GM19452 (cell line): ENCODE data around the gene SLC5A6.
A peak's percentile ranks its signal among the peaks of the same experiment; 100 is the strongest.

Experiments
- ATAC-seq: cut with Tn5 transposase; IDR thresholded peaks from one replicate; pipeline ENCODE4 v1.9.1; 2021; ENCODE audit not compliant: unreplicated experiment

The SLC5A6 gene

GRCh38 chr2:27237341-27237945, 25.4 kb upstream of the SLC5A6 start:
- ATAC-seq = no peak

- no peak for ATAC-seq
Observed at GRCh38 chr2:27236626-27237025, 24.6 kb upstream of the SLC5A6 start.

- no peak for ATAC-seq
Observed at GRCh38 chr2:27236136-27236535, 24.1 kb upstream of the SLC5A6 start.

GRCh38 chr2:27233341-27233740, 21.3 kb upstream of the SLC5A6 start:
- ATAC-seq = no peak

GRCh38 chr2:27231921-27232320, 19.9 kb upstream of the SLC5A6 start:
- ATAC-seq = no peak

GRCh38 chr2:27227501-27227900, 15.4 kb upstream of the SLC5A6 start:
- no peak for ATAC-seq

GRCh38 chr2:27225526-27225925, 13.5 kb upstream of the SLC5A6 start:
- no peak for ATAC-seq

GRCh38 chr2:27223416-27223815, 11.3 kb upstream of the SLC5A6 start:
- no peak for ATAC-seq

GRCh38 chr2:27222407-27222806, 10.3 kb upstream of the SLC5A6 start:
- ATAC-seq = no peak

GRCh38 chr2:27221166-27221565, 9.1 kb upstream of the SLC5A6 start:
- ATAC-seq = no peak

- no peak for ATAC-seq
Observed at GRCh38 chr2:27220091-27220490, 8.0 kb upstream of the SLC5A6 start.

GRCh38 chr2:27219091-27219490, 7.0 kb upstream of the SLC5A6 start:
- ATAC-seq = no peak

- no peak for ATAC-seq
Observed at GRCh38 chr2:27218614-27219013, 6.5 kb upstream of the SLC5A6 start.

GRCh38 chr2:27217173-27218121, 5.4 kb upstream of the SLC5A6 start, which contains the start of gene CAD:
Gene CAD (plus strand): TSS chr2:27217369. CDS start chr2:27217552, 183 bp downstream.
- peak; percentile 67 for ATAC-seq

- ATAC-seq = no peak
Observed at GRCh38 chr2:27216416-27217137, 4.5 kb upstream of the SLC5A6 start.

- ATAC-seq = no peak
Observed at GRCh38 chr2:27214941-27215340, 2.9 kb upstream of the SLC5A6 start.

GRCh38 chr2:27212626-27213471, 781 bp upstream of the SLC5A6 start:
- peak; percentile 14 for ATAC-seq

- ATAC-seq = peak; percentile 3
Observed at GRCh38 chr2:27211241-27211942, 676 bp downstream of the SLC5A6 start.

- ATAC-seq = no peak
Observed at GRCh38 chr2:27209621-27210401, 2.3 kb downstream of the SLC5A6 start.
